Keratinocyte (primary cell): ENCODE measurements around the gene CCSER1. TPM values are rescaled to one million over a fixed set of nuclear protein-coding genes. Genes with fewer than 3 reads are reported as not detected.

Experiments
- DNase-seq: peaks from one replicate; pipeline ENCODE4 v3.0.0-alpha.2; 2011; ENCODE audit warnings: low read depth, missing footprints, low spot score
- FAIRE-seq: peaks from 2 replicates; lab custom pipeline; 2011; peaks lifted over from hg19 to GRCh38; lab: Jason Lieb, UNC
- H2AFZ ChIP-seq: 2 replicates; pipeline ENCODE4 v1.6.0; 2012; ENCODE audit warnings: low read length, control low read depth, inconsistent platforms; ENCODE audit not compliant: control insufficient read depth
- H3K27ac ChIP-seq: 2 replicates; pipeline ENCODE4 v1.5.1; 2011; ENCODE audit warnings: low read length; ENCODE audit not compliant: control insufficient read depth, insufficient read depth
- H3K27me3 ChIP-seq: 3 replicates; pipeline ENCODE4 v1.6.0; 2011; ENCODE audit warnings: low read length; ENCODE audit not compliant: control insufficient read depth, insufficient read depth; ENCODE audit errors: extremely low read depth
- H3K36me3 ChIP-seq, 2 experiments: 2 replicates in 1 of 2; 3 replicates in 1 of 2; pipeline ENCODE4 v1.5.1; 2011; ENCODE audit warnings: low read length in 2 of 2, mild to moderate bottlenecking in 1 of 2; ENCODE audit not compliant: control insufficient read depth in 2 of 2, insufficient read depth in 2 of 2; ENCODE audit errors: extremely low read depth in 1 of 2
- H3K4me1 ChIP-seq: 3 replicates; pipeline ENCODE4 v1.5.1; 2011; ENCODE audit warnings: low read length; ENCODE audit not compliant: control insufficient read depth, insufficient read depth; ENCODE audit errors: extremely low read depth
- H3K4me2 ChIP-seq: 3 replicates; pipeline ENCODE4 v1.6.0; 2011; ENCODE audit warnings: low read depth, low read length; ENCODE audit not compliant: control insufficient read depth, insufficient read depth; ENCODE audit errors: extremely low read depth
- H3K4me3 ChIP-seq, 3 experiments: fragments of 200-600 bp in 1 of 3; sonication (generic) in 1 of 3; 2 replicates in 2 of 3; 3 replicates in 1 of 3; pipeline ENCODE4 v1.5.1; 2011 to 2016; ENCODE audit warnings: low read length in 3 of 3, mild to moderate bottlenecking in 3 of 3, control low read depth in 2 of 3, inconsistent platforms in 1 of 3, low read depth in 1 of 3, mixed read lengths in 1 of 3, mixed run types in 1 of 3, moderate library complexity in 1 of 3; ENCODE audit not compliant: control insufficient read depth in 2 of 3, insufficient read depth in 2 of 3; ENCODE audit errors: extremely low read depth in 1 of 3
- H3K79me2 ChIP-seq: 2 replicates; pipeline ENCODE4 v1.6.0; 2012; ENCODE audit warnings: low read length; ENCODE audit not compliant: control insufficient read depth, insufficient read depth
- H3K9ac ChIP-seq: 3 replicates; pipeline ENCODE4 v1.6.0; 2011; ENCODE audit warnings: low read length; ENCODE audit not compliant: control insufficient read depth, insufficient read depth; ENCODE audit errors: extremely low read depth
- H3K9me1 ChIP-seq: 3 replicates; pipeline ENCODE4 v1.6.0; 2011; ENCODE audit warnings: low read length; ENCODE audit not compliant: control insufficient read depth, insufficient read depth; ENCODE audit errors: extremely low read depth
- H3K9me3 ChIP-seq: 2 replicates; pipeline ENCODE4 v1.5.1; 2012; ENCODE audit warnings: low read depth, low read length; ENCODE audit not compliant: control insufficient read depth
- H4K20me1 ChIP-seq: 3 replicates; pipeline ENCODE4 v1.6.0; 2011; ENCODE audit warnings: low read length; ENCODE audit not compliant: control insufficient read depth, insufficient read depth; ENCODE audit errors: extremely low read depth
- CTCF ChIP-seq, 3 experiments: IDR thresholded peaks in 1 of 3; conservative IDR thresholded peaks in 1 of 3; optimal IDR thresholded peaks in 1 of 3; 2 replicates in 2 of 3; 3 replicates in 1 of 3; pipeline versions ENCODE3 to v1.5.1; 2011; ENCODE audit warnings: low read length in 3 of 3, mild to moderate bottlenecking in 3 of 3, moderate library complexity in 2 of 3, control low read depth in 1 of 3, inconsistent platforms in 1 of 3; ENCODE audit not compliant: insufficient read depth in 2 of 3; ENCODE audit errors: extremely low read depth in 1 of 3
- EZH2 ChIP-seq: IDR thresholded peaks from one replicate; pipeline ENCODE4 v1.6.1; 2012; ENCODE audit warnings: inconsistent platforms, mild to moderate bottlenecking, low read length, moderate library complexity
- dilution Hi-C: fragments of 300-500 bp; cut with MboI; formaldehyde crosslinking; loops from one replicate; pipeline ENCODE4 v1.7.0; 2020; ENCODE audit warnings: low sequenced_read_pairs; ENCODE audit not compliant: extremely low pct_ligation_motif_present
- polyA plus RNA-seq, 5 experiments: library from polyadenylated mRNA; depleted of rRNA in 3 of 5; stranded (reverse) in 3 of 5; stranded (forward) in 1 of 5; unstranded in 1 of 5; fragments of >200 nt; gene quantifications; 1 replicate in 1 of 5; 2 replicates in 3 of 5; 3 replicates in 1 of 5; pipeline versions ENCODE4 v1.2.1 to v1.2.3, GENCODE V29; 2011 to 2012; ENCODE audit warnings: missing spikeins in 2 of 5, low read depth in 1 of 5, low replicate concordance in 1 of 5

CCSER1 gene
- polyA plus RNA-seq, 1 donor (not counting 4 experiments of a cell fraction or from before 2014, with no cell fraction given), result 1.2 TPM

GRCh38 chr4:90241008-90241407 lies 113.8 kb downstream of the CCSER1 start:
- DNase-seq, result no peak
- H3K79me2 ChIP-seq, result no peaks in the 10 kb centered on the region
- H2AFZ ChIP-seq, result no peak overlapping the region
- H3K4me1 ChIP-seq, result no peaks in the 10 kb centered on the region
- no peaks in the 10 kb centered on the region for H3K9me1 ChIP-seq
- no peaks in the 10 kb centered on the region for H4K20me1 ChIP-seq
- TF ChIP-seq EZH2 (no peak), CTCF (optimal IDR thresholded peaks at IDR 0.05 in 1 of 3, IDR thresholded peaks at IDR 0.05 in 1 of 3, conservative IDR thresholded peaks at IDR 0.05 in 1 of 3; ENCODE audit: extremely low read depth in 1 of 3, insufficient read depth in 2 of 3, low read length in 3 of 3) (no peak)
- dilution Hi-C loops, result no loop called here
- FAIRE-seq, result no peak
- H3K9ac ChIP-seq, result no peak overlapping the region
- no peaks in the 10 kb centered on the region for H3K9me3 ChIP-seq
- no peak overlapping the region for H3K4me3 ChIP-seq
- no peak overlapping the region for H3K4me2 ChIP-seq
- H3K27me3 ChIP-seq, result no peaks in the 10 kb centered on the region
- no peaks in the 10 kb centered on the region for H3K36me3 ChIP-seq
- H3K27ac ChIP-seq, result no peak overlapping the region

- Histone ChIP-seq H3K27ac (no peak overlapping the region), H3K4me1 (no peaks in the 10 kb centered on the region), H2AFZ (no peak overlapping the region), H3K9me1 (no peaks in the 10 kb centered on the region), H4K20me1 (no peaks in the 10 kb centered on the region), H3K79me2 (no peaks in the 10 kb centered on the region), H3K36me3 (no peaks in the 10 kb centered on the region), H3K4me3 (no peak overlapping the region), H3K9me3 (no peaks in the 10 kb centered on the region), H3K27me3 (no peaks in the 10 kb centered on the region), H3K9ac (no peak overlapping the region), H3K4me2 (no peak overlapping the region)
- dilution Hi-C loops, result no loop called here
- no peak for FAIRE-seq
- no peak for DNase-seq
- TF ChIP-seq EZH2, result no peak
- no peak for TF ChIP-seq CTCF (optimal IDR thresholded peaks at IDR 0.05 in 1 of 3, IDR thresholded peaks at IDR 0.05 in 1 of 3, conservative IDR thresholded peaks at IDR 0.05 in 1 of 3; ENCODE audit: extremely low read depth in 1 of 3, insufficient read depth in 2 of 3, low read length in 3 of 3)
These were observed 118.6 kb downstream of the CCSER1 start for GRCh38 chr4:90245837-90246236.
